Activated CD4-positive, alpha-beta T cell treated with anti-CD3 and anti-CD28 coated beads, Interleukin-2, Interleukin-6, amounts not matched to agents 100 ng/mL and 50 ng/mL, durations not matched to agents 16 hours and 8 hours (primary cell): ENCODE data around the gene FGD5.
A peak's percentile ranks its signal among the peaks of the same experiment; 100 is the strongest.
"Not testable (repeated sequence)": the region's sequence is repeated elsewhere in the genome, so short reads cannot be mapped to it uniquely, and the experiment has no call there.

Experiments
- DNase-seq: peaks from one replicate; pipeline ENCODE4 v3.0.0-alpha.2; 2020

The FGD5 gene

GRCh38 chr3:14879211-14879874 is 60.6 kb downstream of the FGD5 start:
- DNase-seq, result no peak

DNA sequence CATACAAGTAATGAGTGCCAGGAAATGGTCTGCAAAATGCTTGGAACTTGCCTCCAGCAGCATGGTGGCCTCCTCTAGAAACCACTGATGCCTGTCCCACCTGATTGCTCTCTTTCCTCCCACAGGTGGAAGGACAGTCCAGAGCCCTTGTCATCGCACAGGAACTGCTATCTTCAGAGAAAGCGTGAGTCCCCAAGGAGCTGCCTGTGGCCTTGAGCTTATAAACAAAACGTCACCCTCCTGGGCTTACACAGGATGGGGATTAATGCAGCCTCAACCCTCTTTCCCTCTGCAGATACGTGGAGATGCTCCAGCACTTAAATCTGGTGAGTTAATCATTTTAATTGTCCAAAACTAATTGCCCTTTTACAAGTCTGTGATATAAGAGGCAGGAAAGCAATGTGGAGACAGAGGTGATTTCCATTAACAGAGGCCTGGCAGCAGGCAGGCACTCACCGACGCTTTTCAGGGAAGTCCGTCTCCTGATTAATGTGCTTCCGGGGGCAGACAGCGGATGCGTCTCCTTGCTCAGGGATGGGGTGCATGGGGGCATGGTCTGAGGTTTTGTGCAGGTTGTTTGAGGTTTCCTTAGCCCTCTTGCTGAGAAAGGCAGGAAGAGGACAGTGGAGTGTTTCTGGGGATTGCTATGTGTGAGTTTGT is 61.8 kb downstream of the FGD5 start:
- no peak for DNase-seq

DNA sequence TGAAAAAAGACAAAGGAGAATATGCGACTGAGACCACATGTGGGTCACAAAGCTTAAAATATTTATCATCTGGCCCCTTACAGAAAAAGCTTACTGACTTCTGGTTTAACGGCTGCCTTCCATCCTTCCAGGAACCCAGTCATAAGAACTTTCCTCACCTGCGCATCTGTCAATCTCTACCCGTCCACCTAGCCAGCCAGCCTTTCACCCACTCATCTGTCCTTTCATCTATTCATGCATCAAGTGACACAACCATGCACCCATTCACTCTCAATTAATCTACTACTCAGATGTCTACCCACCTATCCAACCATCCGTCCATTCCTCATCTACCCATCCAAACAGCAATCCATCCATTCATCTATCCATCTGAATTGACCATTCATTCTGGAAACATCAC is 64.5 kb downstream of the FGD5 start:
- no peak for DNase-seq

DNA sequence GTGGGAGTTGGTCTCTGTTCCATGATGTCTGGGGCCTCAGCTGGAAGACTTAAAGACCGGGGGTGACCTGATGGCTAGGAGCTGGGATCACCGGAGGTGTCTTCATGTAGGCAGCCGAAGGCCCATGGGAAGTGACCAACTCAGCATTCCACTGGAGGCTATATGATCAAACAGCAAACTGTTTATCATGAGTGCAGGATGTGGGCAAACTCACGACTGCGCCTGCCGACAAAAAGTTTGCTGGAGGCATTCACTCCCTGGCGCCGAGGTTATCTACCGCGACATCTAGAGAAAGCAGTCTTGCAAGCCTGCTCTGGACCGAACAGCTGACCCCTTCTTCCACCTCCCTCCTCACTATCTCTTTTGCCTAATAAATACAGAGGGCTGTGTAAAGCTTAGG is 65.9 kb downstream of the FGD5 start:
- DNase-seq, result peak; percentile 25

GRCh38 chr3:14885307-14885706 is 66.5 kb downstream of the FGD5 start:
- DNase-seq, result peak; percentile 37

GRCh38 chr3:14886101-14886500 is 67.3 kb downstream of the FGD5 start:
- no peak for DNase-seq

DNA sequence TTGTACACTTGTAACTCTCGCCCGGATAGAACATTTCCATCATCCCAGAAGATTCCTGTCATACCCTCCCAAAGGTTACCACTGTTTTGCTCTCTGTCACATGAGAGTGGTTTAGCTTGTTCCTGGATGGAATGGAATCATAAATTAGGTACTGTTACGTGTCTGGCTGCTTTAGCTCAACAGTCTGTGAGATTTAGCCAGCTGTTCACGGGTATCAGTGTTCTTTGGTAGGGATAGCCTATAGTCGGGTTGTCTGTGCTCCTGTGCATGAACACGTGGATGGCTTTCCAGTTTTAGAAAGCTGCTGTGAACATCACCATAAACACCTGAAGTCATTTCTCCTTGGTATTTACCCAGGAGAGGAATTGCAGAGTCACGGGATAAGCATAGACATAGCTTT is 70.4 kb downstream of the FGD5 start:
- no peak for DNase-seq

DNA sequence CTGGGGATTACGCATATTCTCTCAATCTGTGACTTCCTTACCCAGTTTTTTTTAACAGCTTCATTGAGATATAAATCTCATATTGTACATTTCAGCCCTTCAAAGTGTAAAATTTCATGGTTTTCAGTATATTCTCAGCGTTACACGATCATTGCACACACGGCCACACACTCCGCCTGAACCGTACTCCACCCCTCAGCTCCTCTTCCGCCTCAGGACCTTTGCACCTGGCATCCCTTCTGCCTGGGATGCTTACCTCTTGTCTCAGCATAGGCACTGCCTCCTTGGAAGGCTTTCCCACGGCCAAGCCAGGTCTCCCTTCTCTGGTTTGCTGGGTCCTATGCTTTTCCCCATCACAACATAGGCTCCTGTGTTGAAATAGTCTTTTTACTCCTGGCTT is 71.2 kb downstream of the FGD5 start:
- DNase-seq, result no peak

DNA sequence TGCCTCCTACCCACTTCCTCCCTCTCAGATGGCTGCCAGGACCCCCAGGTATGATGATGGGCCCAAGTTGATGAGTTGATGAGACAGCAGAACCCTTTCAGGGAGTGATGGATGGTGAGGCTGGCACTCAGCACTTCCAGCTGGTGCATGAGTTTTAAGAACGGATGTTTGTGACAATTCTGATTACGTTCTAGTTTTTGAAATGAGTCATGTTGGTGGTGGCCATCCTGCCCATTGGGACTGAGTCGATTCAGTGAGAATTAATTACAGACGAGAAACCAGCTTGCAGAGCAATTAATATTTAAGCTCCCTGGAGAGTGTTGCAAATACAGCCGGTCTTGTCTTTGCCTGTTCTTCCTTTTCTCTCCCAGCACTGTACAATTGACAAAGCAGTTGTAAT is 71.7 kb downstream of the FGD5 start:
- DNase-seq, result peak; percentile 59

GRCh38 chr3:14891135-14892132 is 72.7 kb downstream of the FGD5 start:
- no peak for DNase-seq

GRCh38 chr3:14892226-14892625 is 73.5 kb downstream of the FGD5 start:
- DNase-seq, result no peak

DNA sequence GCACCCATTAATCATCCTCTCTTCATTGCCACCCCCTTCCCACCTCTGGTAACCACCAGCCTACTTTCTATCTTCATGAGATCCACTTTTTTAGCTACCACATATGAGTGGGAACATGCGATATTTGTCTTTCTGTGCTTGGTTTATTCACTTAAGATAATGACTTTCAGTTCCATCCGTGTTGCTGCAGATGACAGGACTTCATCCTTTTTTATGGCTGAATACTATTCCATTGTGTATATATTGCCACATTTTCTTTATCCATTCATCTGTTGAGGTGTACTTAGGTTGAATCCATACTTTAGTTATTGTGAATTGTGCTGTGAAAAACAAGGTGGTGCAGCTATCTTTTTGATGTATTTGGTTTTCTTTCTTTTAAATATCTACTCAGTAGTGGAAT is 75.3 kb downstream of the FGD5 start:
- DNase-seq, result no peak

- DNase-seq, result no peak
These were observed 78.5 kb downstream of the FGD5 start for GRCh38 chr3:14897266-14897665.

- no peak for DNase-seq
These were observed 80.2 kb downstream of the FGD5 start for GRCh38 chr3:14898929-14899328.

GRCh38 chr3:14899993-14900618 is 81.3 kb downstream of the FGD5 start:
- DNase-seq, result no peak

- no peak for DNase-seq
These were observed 82.4 kb downstream of the FGD5 start for GRCh38 chr3:14900881-14901873.

DNA sequence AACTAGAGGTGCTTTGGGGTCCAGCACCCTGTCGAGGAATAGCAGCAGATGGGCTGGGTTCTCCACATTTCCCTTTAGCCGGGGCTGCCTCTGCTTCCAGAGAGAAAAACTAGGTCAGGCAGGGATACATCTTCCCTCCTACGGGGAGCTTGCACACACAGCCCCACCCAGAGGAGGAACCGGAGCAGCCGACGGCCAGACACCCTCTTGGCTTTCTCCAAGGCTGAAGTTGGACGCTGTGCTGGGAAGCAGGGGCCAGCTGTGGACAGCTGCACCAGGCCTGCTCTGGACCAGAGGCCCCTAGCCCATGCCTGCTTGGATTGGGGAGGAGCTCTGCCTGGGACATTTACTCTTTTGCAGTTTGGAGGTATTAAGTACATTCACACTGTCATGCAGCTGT is 84.0 kb downstream of the FGD5 start:
- no peak for DNase-seq

GRCh38 chr3:14903501-14903900 is 84.7 kb downstream of the FGD5 start:
- DNase-seq, result not testable (repeated sequence)

GRCh38 chr3:14905055-14905657 is 86.4 kb downstream of the FGD5 start:
- DNase-seq, result no peak

GRCh38 chr3:14906355-14906971 is 87.7 kb downstream of the FGD5 start:
- no peak for DNase-seq
